NCI-H1105 (cell line): ENCODE data around the gene ADAMTS17.

Experiments
- DNase-seq: peaks from one replicate; lab custom pipeline; 2025; lab: John Stamatoyannopoulos, UW

ADAMTS17 gene

DNA sequence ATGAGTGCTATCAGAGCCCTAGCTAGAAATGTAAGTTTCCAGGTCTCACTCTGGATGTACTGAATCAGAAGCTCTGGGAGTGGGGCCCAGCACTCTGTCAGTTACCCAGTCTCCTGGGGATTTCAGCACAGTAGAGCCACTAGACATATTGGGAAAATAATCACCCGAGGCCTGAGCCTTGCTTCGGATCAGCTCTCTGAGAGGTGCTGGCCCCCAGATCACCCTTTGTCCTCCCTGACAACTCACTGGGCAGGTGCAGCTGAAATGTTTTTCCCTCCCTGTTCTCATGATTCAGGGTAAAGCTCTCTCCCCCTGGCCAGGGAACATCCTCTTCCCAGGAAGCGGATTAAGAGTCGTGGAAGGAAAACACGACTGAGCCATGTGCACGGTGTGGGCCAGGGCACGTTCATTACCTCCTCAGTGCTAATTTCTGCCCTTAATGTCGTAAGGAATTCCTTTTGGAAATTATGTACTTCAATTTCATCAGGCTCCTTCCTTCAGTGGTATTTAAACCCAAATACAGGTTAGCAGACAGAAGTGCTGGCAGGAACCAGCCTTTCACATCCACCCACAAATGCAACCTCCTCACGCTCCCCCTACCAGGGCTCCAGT is 311.8 kb downstream of the ADAMTS17 start:
- DNase-seq: no peak

DNA sequence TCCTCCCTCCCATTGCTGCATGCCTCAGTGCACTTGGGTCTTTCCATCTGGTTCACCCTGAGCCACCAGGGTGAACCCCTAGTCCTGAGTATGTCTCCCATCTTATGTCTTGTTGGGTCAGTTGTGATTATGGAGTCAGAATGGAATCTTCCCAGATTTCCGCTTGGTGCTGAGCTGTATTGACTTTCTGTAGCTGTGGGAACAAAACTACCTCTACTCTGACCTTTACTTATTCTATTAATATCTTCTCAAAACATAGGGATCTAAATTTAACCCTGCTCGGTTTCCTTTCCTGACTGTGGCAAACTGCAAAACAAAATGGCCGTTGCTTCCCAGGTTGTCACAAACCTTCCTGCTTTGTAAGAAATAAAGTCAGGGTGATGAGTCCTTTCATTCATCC is 312.7 kb downstream of the ADAMTS17 start:
- DNase-seq: no peak

DNA sequence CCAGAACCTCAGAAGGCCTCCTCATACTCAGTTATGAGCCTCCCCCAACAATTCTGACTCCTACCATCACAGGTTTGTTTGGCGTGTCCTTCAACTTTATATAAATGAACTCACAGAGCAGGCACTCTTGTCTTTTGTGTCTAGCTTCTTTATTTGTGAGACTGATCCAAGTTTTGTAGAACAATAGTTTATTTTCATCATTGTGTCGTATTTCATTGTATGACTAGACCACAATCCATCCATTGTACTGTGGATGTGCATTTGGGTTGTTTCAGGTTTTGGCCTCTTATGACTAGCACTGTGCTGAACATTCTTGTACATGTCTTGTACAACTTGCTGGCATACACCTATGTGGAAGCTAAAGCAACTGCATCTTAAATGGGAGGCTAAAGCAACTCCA is 315.7 kb downstream of the ADAMTS17 start:
- no peak for DNase-seq

DNA sequence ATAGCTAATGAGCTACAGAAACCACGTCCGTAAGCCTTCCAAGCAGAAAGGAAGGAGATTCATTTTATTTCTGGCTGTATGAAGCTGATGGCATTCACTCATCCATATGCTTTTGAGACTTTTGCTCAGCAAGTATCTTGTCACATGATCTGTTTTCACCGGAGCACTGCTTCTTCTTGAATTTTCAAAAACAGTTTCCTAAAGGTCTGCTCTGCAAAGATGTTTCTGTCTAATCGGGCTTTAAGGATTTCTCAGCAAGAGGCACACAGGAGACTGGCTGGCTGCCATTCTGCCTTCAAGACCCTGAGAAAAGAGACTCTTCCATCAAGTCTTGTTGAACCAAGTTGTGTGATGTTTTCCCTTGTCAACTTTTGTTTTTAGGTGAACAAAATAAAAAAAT is 319.0 kb downstream of the ADAMTS17 start:
- no peak for DNase-seq

DNA sequence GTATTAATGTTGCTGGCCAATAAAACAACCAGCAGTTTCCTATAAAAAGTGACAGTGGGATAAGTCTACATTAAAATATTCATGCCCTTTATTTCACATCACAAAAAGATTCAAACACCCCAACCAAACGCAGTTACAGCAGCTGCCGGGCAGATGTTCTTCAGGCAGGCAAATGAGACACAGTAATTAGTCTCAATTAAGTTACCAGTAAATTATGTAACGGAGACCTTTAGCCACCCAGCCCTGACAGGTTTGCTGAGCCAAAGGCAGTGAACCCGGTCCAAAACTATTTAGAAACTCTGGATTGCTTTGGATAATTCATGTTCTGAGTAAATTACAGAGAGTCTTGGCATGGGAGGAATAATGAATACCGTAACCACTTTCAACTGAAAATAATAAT is 319.4 kb downstream of the ADAMTS17 start:
- DNase-seq: peak; percentile 9

DNA sequence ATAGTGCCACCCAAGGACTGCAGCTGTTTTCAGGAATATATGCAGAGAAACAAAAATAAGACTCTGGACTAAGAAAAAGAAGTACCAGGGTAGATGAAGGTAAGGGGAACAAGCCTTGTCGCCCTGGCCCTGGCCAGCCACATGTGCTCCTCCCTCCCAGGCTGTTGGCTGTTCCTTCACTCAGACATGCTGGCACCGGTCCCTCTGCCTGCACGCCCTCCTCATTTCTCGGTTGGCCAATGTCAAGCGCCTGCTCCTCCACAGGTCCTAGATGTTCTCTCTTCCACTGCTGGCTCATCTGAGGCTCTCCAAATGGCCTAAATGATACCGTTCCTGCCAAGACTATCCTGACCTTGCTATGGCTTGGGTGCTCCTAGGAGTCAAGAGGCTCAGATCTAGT is 320.1 kb downstream of the ADAMTS17 start:
- DNase-seq: no peak

DNA sequence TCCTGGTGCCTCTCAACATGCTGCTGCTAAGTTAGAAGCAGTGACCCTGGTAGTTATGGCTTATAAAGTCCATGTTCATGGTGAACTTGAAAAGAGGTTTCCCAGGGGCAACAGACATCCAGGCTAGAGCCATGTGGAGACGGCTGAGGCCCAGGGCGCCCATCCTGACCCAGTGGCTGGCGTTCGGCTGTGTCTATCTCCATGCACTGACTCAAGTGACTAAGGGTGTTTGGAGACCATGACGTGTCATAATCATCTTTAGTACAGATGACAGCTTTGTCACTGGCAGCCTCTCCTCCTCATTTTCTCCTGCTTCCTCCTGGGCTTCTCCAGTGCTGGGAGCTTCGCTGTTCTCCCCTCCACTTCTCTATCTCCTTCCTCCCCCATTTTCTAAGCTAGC is 321.2 kb downstream of the ADAMTS17 start:
- DNase-seq: no peak

DNA sequence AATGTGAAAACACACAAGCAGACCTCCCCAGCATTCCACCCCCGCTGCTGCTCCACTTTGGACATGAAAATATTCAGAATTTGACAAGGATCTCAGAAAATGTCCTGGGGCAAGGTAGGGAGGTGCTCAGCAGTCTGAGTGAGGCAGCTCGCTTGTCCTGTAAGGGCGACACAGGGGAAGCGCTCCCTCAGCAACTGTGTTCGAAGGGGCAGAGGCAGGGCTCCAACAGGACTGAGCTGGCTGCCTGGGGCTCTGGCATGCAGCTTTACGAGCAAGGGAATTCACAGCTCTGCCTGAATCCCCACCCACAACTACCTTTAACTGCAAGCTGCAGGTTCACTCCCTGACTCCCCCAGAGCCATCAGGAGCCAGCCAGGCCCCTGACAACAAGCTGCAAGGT is 321.6 kb downstream of the ADAMTS17 start:
- no peak for DNase-seq

DNA sequence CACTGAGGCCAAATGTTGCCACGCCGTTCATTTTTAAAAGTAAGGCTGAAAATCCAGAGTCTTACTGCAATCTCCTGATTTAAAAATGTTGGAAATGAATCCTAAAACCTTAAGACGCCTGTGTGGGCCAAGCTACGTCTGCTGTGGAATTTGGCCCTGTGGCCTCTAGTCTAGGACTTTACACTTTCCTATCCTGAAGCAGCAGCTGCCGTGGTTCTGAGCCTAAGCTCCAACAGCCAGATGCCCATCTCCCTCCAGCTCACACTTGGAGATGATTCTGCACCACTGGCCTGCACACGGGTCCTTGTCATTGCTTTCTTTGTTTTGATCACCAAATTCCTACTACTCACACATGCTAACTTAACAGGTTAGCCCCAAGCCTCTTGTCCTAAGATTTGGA is 322.2 kb downstream of the ADAMTS17 start:
- no peak for DNase-seq

DNA sequence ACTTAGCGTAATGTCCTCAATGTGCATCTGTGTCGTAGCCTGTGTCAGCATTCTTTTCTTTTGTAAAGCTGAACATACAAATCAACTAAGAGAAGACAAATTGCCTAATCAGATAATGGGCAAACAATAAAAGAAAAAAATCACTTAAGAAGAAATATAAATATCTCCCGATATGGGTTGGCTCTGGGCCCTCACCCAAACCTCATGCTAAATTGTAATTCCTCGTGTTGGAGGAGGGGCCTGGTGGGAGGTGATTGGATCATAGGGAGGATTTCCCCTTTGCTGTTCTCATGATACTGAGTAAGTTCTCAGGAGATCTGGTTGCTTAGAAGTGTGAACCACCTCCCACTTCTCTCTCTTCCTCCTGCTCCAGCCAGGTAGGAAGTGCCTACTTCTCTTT is 323.6 kb downstream of the ADAMTS17 start:
- no peak for DNase-seq

DNA sequence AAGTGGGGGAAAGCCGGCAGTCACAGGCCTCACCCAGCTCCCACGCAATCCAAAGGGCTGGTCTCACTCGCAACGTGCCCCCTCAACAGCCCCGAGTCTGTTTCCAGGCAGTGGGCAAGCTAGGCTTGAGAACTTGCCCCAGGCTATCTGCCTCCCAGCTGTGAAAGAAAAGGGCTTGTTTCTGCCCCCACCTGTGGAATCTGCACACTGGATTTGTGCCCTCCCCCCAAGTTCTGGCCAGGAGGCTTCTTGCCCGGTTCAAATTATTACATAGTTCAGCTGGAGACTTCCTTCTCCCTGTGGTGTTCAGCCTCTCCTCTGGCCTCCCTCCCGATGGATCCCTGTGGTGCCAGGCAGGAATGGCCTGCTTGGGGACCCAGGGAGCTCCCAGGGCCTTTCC is 324.6 kb downstream of the ADAMTS17 start:
- DNase-seq: no peak

DNA sequence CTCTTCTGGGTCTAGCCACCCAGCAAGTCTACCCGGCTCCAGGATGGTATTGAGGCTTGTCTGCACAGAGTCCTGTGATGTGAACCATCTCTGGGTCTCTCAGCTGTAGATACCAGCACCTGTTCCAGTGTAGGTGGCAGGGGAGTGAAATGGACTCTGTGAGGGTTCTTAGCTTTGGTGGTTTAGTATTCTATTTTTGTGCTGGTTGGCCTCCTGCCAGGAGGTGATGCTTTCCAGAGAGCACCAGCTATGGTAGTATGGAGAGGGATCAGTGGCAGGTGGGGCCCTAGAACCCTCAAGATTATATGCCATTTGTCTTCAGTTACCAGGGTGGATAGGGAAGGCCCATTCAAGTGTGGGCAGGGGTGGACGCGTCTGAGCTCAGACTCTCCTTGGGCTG is 325.1 kb downstream of the ADAMTS17 start:
- DNase-seq: no peak

DNA sequence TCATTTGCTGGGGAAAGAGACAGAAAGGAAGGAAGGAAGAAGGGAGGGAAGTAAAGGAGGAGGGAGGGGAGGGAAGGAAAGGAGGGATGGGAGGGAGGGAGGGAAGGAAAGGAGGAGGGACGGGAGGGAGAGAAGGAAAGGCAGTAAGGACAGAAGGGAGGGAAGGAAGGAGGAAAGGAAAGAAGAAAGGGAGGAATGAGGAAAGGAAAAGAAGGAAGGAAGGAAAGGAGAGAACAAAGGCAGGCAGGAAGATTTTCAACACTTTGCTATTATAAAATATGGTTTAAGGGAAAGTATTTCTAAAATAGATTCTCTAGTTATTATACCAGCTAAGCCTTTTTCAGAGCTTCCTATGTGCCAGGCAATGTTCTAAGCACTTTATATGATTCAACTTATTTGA is 330.5 kb downstream of the ADAMTS17 start:
- DNase-seq: no peak

DNA sequence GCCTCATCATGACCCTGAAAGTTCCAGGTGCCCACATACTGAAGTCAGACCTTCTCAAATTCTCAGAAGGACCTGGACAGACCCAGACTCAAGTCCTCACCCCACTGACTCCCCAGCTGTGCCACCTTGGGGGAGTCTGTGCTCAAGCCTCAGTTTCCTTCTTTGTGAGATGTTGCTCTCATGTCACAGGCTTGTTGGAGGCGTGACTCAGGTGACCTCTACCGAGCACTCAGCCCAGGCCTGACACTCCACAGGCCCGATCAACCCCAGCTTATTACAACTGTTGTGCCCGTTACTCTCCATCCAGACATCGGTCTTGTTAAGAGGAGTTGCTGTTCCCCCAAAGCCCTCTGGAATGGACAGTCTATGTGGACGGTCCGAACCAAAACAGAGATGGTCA is 332.4 kb downstream of the ADAMTS17 start:
- no peak for DNase-seq

DNA sequence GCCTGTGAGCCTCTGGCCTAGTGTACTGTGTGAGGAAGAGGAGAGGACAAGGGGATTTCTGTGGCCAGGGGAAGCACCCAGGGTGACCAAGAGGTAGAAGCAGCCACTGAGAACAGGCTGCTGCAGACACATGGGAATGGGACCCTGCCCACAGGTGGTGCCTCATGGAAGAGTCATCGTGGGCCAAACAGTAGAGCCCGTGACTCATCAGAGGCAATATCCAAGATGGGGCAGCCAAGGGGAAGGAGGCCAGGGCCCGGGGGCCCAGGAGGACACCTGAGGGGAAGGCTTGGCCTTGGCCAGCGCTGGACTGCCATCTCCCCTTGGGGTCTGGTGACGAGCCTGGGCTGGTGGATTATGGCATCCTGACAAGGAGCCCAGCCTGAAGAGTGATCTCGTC is 333.5 kb downstream of the ADAMTS17 start:
- DNase-seq: no peak

DNA sequence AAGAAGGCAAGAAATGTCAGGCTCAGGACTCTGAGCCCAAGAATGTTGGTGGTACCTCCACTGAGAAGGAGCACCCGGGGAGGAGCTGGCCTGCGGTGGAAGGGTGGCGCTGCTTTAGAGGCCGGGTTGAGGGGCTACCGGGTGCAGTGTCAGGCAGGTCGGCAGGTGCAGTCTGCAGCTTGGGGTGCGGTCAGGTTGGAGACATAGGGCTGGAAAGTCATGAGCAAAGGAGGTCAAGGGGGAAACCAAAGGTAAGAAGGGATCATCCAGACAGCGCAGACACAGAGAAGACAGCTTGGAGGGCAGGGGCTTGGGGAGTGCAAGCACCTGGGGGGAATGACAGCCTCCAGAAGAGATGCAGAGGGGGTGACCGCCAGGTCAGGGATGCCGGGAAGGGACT is 334.2 kb downstream of the ADAMTS17 start:
- DNase-seq: no peak

DNA sequence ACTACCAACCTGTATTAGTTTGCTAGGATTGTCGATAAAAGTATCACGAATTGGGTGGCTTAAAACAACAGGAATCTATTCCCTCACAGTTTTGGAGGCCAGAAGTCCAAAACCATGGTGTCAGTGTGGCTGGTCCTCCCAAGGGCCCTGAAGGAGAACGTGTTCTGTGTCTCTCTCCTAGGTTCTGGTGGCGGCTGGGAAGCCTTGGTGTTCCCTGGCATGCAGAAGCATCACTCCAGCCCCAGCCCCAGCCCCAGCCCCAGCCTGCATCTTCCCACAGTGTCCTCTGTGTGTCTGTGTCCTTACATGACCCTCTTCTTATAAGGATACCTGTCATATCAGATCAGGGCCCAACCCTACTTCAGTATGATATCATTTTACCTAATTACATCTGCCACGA is 336.1 kb downstream of the ADAMTS17 start:
- no peak for DNase-seq

DNA sequence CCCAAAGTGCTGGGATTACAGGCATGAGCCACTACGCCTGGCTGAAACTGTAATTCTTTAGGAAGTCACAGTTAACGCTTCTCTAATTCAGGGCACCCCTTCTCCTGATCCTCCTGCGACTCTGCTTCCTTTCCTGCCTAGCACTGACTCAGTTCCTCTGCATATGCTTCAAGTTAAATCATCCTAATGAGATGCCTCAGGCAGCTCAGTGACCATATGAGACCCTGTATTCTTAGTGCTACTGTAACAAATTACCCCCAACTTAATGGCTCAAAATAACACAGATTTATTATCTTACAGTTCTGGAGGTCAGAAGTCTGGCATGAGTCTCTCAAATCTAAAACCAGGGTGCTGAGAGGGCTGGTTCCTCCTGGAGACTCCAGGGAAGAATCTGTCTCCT is 336.8 kb downstream of the ADAMTS17 start:
- DNase-seq: no peak

DNA sequence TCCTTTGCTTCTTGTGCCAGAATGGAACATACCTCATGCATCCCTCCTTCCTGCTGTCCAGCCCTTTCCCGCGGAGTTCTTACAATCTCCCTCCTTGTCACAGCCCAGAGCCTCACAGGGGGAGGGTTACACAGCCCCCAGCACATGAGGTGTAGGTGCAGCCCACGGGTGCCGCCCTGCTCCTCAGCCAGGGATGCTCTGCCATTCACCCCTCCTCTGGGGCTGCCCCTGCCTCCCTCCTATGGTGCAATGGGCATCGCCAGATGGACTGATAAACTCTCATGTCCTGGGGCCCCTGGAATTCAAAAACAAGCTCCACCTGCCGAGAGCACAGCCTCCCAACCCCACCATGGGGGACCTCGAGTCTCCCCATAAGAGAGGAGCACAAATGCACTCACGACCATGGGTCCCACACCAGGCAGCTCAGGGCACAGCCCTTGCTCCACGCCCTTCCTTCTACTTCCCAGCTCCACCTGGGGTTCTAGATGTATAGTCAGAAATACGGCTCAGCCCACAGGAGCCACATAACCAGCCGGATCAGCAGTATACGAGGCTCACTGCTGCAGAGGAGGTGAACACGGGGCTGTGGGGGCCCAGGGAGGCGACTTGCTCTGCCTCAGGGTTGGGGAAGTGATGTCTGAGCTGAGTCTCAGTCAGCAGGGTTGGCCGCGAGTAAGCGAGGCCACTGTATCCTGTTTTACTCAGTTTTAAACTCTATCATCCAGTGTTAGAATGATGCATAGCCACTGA is 338.8 kb downstream of the ADAMTS17 start:
- no peak for DNase-seq

DNA sequence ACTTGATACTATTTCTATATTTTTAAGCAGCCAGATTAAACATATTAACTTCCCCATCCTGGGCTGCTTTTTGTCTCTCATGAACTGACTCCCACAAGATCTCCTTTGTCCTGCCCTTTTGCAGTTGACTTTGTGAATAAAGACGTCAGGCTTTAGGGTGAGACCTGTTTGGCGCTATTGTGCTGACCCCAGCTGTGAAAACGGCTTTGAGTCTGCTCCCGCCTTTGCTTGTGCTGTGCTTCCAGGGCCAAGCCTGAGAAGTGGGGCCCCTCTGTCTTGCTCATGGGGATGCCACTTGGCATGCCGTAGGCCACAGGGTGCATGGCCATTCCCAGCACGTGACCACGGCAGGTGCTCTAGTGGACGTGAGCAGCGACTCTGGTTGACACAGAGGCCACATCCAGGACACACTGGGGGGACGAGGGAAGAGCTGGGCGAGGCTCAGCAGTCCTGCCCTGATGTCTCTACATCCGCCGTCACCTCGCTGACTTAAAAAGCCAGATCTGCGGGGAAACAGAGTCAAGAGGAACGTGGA is 339.6 kb downstream of the ADAMTS17 start:
- no peak for DNase-seq

DNA sequence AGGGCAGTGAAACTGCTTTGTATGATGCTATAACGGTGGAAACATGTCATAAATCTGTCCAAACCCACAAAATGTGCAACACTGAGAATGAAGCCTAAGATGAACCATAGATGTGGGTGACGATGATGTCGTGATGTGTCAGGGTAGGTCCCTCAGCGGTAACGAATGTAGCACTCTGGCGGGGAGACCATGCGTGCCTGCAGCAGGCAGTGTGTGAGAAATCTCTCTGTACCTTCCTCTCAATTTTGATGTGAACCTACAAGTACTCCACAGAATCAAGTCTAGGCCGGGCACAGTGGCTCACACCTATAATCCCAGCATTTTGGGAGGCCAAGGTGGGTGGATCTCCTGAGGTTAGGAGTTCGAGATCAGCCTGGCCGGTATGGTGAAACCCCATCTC is 340.4 kb downstream of the ADAMTS17 start:
- no peak for DNase-seq

DNA sequence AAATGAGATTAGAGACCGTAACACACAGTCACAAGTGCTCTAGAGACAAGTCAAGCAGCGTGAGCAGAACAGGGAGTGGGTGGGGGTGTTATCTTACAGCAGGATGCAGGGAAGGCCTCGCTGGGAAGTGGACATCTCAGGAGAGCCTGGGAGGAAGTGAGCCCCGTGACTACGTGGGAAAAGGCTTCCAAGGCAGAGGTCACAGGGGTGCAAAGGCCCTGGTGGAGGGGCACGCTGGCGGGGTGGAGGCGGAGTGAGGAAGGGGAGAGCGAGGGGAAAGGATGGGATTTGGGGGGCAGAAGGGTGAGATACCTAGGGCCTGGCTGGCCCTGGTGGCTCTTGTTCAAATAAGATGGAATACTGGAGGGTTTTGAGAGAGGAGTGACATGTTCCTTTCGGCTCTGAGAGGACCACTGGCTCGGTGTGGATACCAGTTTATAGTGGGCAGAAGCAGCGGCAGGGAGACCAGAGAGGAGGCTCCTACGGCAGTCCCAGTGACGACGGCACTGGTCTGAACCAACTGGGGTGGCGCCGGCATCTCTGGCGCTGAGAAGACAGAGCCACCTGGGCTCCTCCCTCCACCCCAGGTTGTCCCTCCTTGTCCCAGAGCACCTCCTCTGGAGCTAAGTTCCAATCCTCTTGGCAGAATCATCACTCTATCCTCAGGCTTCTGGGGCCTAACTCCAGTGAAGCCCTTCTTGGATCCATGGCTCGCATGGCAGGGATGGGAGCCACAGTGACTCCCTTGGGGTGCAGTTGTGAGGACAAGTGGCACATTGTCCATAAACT is 342.3 kb downstream of the ADAMTS17 start:
- DNase-seq: no peak

DNA sequence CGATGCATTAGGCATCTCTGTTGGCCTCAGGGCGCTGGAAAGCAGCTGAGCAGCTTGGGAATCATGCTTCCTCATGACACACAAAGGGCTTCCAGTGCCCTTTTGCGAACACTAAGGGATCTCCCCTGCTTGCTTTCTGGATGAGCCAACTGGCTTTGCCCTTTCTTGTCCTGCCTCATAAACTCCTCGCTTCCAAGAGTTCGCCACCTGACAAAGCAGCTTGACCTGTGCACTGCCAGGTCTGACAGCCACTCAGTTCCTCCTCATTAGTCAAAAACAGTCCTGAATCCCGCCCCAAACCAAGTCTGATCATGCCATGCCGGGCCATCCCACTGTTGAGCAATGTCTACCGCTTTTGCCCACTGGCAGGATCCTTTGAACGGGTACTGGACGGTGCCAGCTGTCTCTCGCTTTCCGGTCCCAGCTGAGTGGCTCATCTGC is 343.1 kb downstream of the ADAMTS17 start:
- no peak for DNase-seq
